PC-9 (cell line): ENCODE data around the gene SORBS1. TPM values are rescaled to one million over a fixed set of nuclear protein-coding genes. Genes with fewer than 3 reads are reported as not detected.
A peak's percentile ranks its signal among the peaks of the same experiment; 100 is the strongest.

Experiments
- BruUV-seq: library from RNA; stranded (reverse); fragments of 400-500 nt; replicated peaks from 2 replicates; lab custom pipeline; 2021; lab: Mats Ljungman, UMichigan
- CTCF ChIA-PET: fragments of 300-600 bp; sonication (Branson Sonifier 250); formaldehyde crosslinking; loops from one replicate; lab custom pipeline; 2022; ENCODE audit warnings: antibody characterized with exemption; lab: Charles Lee
- POLR2A ChIA-PET: fragments of 300-600 bp; sonication (Branson Sonifier 250); formaldehyde crosslinking; loops from one replicate; lab custom pipeline; 2022; ENCODE audit warnings: antibody characterized with exemption; ENCODE audit not compliant: unreplicated experiment; lab: Charles Lee
- DNase-seq, 2 experiments: peaks; one replicate each; pipeline versions ENCODE4 v3.0.0 to v3.0.0-alpha.2; 2015 to 2022; ENCODE audit warnings: mixed read lengths in 1 of 2
- H2AFZ ChIP-seq: fragments of 200-600 bp; sonication (generic); 2 replicates; pipeline ENCODE4 v1.8.1; 2017; ENCODE audit warnings: antibody characterized with exemption
- H3F3A ChIP-seq: fragments of 200-600 bp; sonication (generic); 2 replicates; pipeline ENCODE4 v1.8.1; 2017; ENCODE audit warnings: antibody characterized with exemption, mild to moderate bottlenecking, low read depth; ENCODE audit not compliant: insufficient read depth
- H3K27ac ChIP-seq: fragments of 200-600 bp; sonication (generic); 2 replicates; pipeline ENCODE4 v1.6.1; 2016; ENCODE audit warnings: mixed run types
- H3K27me3 ChIP-seq: fragments of 200-600 bp; sonication (generic); 2 replicates; pipeline ENCODE4 v1.6.1; 2016; ENCODE audit warnings: low read depth, mixed run types; ENCODE audit not compliant: insufficient read depth
- H3K36me3 ChIP-seq: fragments of 200-600 bp; sonication (generic); 2 replicates; pipeline ENCODE4 v1.6.1; 2016; ENCODE audit warnings: low read depth, mixed run types
- H3K4me1 ChIP-seq: fragments of 200-600 bp; sonication (generic); replicated peaks from 2 replicates; pipeline ENCODE4 v1.6.1; 2016; ENCODE audit warnings: mixed run types; ENCODE audit not compliant: insufficient read depth
- H3K4me2 ChIP-seq: fragments of 200-600 bp; sonication (generic); 2 replicates; pipeline ENCODE4 v1.6.1; 2017; ENCODE audit warnings: mixed run types
- H3K4me3 ChIP-seq: fragments of 200-600 bp; sonication (generic); 2 replicates; pipeline ENCODE4 v1.6.1; 2016; ENCODE audit warnings: mixed run types
- H3K79me2 ChIP-seq: fragments of 200-600 bp; sonication (generic); 2 replicates; pipeline ENCODE4 v1.6.1; 2017; ENCODE audit warnings: low read depth, mixed run types
- H3K9me2 ChIP-seq: fragments of 200-600 bp; sonication (generic); 2 replicates; pipeline ENCODE4 v1.8.1; 2017; ENCODE audit warnings: mild to moderate bottlenecking; ENCODE audit not compliant: insufficient read depth
- H3K9me3 ChIP-seq: fragments of 200-600 bp; sonication (generic); 2 replicates; pipeline ENCODE4 v1.8.1; 2016; ENCODE audit warnings: low read depth; ENCODE audit not compliant: insufficient read depth
- H4K20me1 ChIP-seq: fragments of 200-600 bp; sonication (generic); 2 replicates; pipeline ENCODE4 v1.8.1; 2017; ENCODE audit not compliant: insufficient read depth
- CTCF ChIP-seq: fragments of 200-600 bp; sonication (generic); conservative IDR thresholded peaks from 2 replicates; pipeline ENCODE4 v1.6.1; 2017; ENCODE audit warnings: mixed run types, antibody characterized with exemption, mild to moderate bottlenecking, moderate library complexity
- EZH2 ChIP-seq: fragments of 200-600 bp; sonication (generic); IDR thresholded peaks from 2 replicates; pipeline ENCODE4 v1.8.0; 2017; ENCODE audit warnings: antibody characterized with exemption, low read depth
- intact Hi-C: fragments of 100-400 bp; cut with micrococcal nuclease; formaldehyde crosslinking; loops from one replicate; pipeline ENCODE4 v1.10.0; 2022; ENCODE audit not compliant: unreplicated experiment
- total RNA-seq: library from RNA; stranded (reverse); gene quantifications from 2 replicates; pipeline ENCODE4 v1.2.3, GENCODE V29; 2021

SORBS1 gene
- total RNA-seq, 1 experiment from 2014 or later = 5.0 TPM

DNA sequence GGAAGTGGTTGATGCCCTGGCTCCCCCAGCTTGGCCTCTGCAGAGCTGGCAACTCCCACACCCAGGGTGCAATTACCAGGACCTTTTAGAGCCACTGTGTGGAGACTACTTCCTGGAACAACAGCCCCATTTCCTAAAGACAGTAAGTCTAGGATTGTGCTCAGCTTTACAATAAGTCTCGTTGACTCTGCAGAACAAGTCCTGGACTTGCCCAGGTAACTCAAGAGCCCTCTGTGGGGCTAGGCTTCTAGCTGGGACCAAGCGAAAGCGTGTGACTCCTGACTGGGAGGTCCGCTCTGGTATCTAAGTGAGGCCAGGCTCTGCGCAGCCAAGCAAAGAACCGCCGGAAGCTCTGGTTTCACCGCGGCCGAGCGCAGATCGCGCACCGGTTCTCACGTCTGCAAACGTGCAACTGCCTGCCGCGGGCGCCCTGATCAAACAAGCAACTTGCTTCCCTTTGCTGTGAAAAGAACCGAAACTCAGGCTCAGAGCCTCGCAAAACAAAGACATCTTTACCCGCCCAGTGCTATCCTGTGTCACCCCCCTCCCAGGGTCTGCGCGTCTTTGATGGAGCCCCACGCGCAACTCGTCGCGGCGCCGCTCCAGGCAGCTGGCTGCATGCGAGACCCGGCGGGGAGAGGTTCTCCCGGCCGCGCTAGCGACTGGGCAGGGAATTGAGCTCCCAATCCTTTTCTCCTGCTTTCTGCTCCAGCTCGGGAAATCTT is 266.0 kb downstream of the SORBS1 start:
- TF ChIP-seq EZH2 (no peak), CTCF (no peak)
- DNase-seq = peak in 1 of 2 experiments; percentile 46
- no TSS peak for BruUV-seq
- no peak overlapping the region for H3K27ac ChIP-seq
- no peak overlapping the region for H3K4me3 ChIP-seq
- no peaks in the 10 kb centered on the region for H3K27me3 ChIP-seq
- intact Hi-C loops = no loop called here
- H3K4me2 ChIP-seq = no peak overlapping the region
- no peaks in the 10 kb centered on the region for H3K4me1 ChIP-seq
- no peaks in the 10 kb centered on the region for H3F3A ChIP-seq
- no peak overlapping the region for H2AFZ ChIP-seq
- ChIA-PET CTCF (no interaction called here), POLR2A (no interaction called here)
- H3K9me3 ChIP-seq = no peaks in the 10 kb centered on the region
- H4K20me1 ChIP-seq = no peaks in the 10 kb centered on the region
- no peaks in the 10 kb centered on the region for H3K9me2 ChIP-seq
- no peaks in the 10 kb centered on the region for H3K36me3 ChIP-seq
- 0 out of 2 replicates have a peak, but pooled peaks cover 5% of the 10 kb centered on the region for H3K79me2 ChIP-seq

GRCh38 chr10:95293631-95294030 is 267.5 kb downstream of the SORBS1 start:
- TF ChIP-seq EZH2 (no peak), CTCF (no peak)
- Histone ChIP-seq H3K4me1 (peaks cover 11% of the 10 kb centered on the region), H3K27me3 (no peaks in the 10 kb centered on the region), H3K9me3 (no peaks in the 10 kb centered on the region), H3K4me3 (no peak overlapping the region), H3F3A (no peaks in the 10 kb centered on the region; the same call in 1 of the 2 replicates), H3K27ac (no peak overlapping the region), H3K36me3 (no peaks in the 10 kb centered on the region), H2AFZ (no peak overlapping the region), H3K79me2 (peaks cover 21% of the 10 kb centered on the region), H4K20me1 (no peaks in the 10 kb centered on the region), H3K9me2 (no peaks in the 10 kb centered on the region), H3K4me2 (no peak overlapping the region)
- ChIA-PET CTCF (no interaction called here), POLR2A (no interaction called here)
- intact Hi-C loops = no loop called here
- no peak for DNase-seq
- no TSS peak for BruUV-seq

DNA sequence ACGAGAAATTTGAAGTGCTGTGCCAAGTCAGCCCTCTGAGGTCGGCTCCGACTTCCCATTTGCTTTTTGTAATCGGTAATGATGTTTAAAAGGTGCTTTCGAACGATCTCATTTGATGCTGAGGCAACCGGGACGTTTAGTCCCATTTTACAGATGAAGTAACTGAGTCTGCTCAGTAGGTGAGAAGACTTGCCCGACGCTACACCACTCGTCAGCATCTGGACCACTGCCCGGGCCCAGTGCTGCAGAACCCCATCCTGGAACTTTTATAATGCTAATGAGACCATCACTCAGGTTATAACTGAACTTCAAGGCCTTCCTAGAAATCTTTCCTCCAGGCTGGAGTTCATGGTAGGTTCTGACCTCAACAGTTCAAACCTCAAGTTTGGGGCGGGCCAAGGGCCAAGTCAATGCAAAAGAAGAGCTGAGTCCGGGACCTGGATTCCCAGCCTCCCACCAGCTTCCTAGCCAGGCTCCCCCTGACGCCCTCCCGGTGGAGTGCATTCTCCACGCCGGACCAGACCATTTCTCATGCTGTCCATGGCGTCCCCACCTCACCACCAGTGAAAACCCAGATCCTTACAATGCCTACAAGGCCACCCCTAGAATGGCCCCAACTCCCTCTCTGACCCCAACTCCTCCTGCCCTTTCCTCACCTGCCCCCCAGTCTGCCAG is 269.7 kb downstream of the SORBS1 start:
- Histone ChIP-seq H3K79me2 (peaks cover 42% of the 10 kb centered on the region), H3K4me3 (peak overlapping the region; percentile 59; the same call in 1 of the 2 replicates), H3K27ac (no peak overlapping the region), H3K36me3 (no peaks in the 10 kb centered on the region), H3F3A (no peaks in the 10 kb centered on the region; the same call in 1 of the 2 replicates), H3K9me3 (no peaks in the 10 kb centered on the region), H3K27me3 (no peaks in the 10 kb centered on the region), H3K9me2 (no peaks in the 10 kb centered on the region), H4K20me1 (no peaks in the 10 kb centered on the region), H3K4me1 (peaks cover 29% of the 10 kb centered on the region), H2AFZ (peak overlapping the region; percentile 81), H3K4me2 (peak overlapping the region; percentile 70)
- DNase-seq = no peak
- intact Hi-C loops = loop anchor here (2.0 kb wide), 1 partner anchor 45 kb away; no protein-coding TSS in a partner anchor
- ChIA-PET POLR2A (interaction anchor here (0.6 kb wide), 1 partner anchor 21 kb away, joined by 3 read pairs; no protein-coding TSS in a partner anchor), CTCF (no interaction called here)
- TSS peak; percentile 45 for BruUV-seq
- TF ChIP-seq EZH2 (no peak), CTCF (no peak)
